GM19238 (cell line): ENCODE data around the gene PTPN5.

Experiments used
- DNase-seq: peaks from one replicate; pipeline ENCODE4 v3.0.0; 2011; ENCODE audit warnings: low spot score; ENCODE audit not compliant: insufficient read length

The PTPN5 gene

DNA sequence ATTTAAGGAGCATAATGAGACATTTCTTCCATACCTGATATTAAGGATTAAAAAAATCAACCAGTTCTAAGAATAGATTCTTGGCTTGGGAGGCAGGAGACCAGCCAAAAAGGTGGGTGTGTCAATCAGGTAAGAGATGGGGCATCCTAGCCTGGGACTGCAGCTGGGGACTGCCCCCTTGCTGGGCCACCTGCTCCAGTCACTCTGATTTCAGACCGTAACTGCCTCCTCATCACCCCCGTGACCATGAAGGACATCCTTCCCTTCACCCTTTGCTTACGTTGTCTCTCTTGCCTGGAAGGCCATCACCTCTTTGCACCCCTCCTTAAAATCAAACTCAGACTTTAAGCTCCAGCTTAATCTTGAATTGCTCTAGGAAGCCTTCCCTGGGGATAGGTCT, 17.9 kb downstream of the PTPN5 start:
- no peak for DNase-seq

DNA sequence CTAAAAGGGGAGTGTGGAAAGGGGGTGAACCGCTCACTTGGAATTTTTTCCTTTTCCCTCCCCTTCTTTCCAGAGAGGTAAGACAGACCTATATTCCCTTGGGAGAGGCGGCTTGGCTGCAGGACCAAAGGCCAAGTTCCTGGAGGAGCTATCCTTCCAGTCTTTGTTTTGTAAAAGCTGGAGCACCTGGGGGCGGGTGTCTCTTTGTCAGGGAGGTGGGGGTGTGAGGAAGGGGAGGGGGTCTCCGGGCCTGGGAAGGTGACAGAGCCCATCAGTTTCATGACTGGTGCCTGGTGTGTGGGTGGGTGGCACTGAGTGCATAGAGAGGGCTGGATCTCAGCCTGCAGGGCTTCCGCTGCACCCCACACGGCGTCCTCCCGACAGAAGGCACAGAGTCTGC, 18.5 kb downstream of the PTPN5 start:
- DNase-seq: no peak

DNA sequence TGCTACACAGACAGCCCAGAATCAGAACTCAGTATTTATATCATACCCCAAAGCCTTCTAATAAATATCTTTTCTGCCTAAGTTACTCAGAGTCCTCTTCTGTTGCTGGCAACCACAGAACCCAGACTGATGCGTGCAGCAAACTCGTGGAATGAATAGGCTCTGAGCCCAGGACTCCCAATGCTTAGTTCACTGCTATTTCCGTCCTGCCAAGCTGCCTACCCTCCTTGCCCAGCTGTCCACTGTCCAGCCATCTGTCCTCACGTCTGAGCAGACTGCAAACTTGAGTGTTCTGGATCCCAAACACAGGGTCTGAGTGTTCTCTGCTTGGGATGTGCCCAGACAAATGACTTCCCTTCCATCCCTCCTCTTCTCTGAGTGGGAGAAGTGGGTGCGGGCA, 19.4 kb downstream of the PTPN5 start:
- DNase-seq: no peak

DNA sequence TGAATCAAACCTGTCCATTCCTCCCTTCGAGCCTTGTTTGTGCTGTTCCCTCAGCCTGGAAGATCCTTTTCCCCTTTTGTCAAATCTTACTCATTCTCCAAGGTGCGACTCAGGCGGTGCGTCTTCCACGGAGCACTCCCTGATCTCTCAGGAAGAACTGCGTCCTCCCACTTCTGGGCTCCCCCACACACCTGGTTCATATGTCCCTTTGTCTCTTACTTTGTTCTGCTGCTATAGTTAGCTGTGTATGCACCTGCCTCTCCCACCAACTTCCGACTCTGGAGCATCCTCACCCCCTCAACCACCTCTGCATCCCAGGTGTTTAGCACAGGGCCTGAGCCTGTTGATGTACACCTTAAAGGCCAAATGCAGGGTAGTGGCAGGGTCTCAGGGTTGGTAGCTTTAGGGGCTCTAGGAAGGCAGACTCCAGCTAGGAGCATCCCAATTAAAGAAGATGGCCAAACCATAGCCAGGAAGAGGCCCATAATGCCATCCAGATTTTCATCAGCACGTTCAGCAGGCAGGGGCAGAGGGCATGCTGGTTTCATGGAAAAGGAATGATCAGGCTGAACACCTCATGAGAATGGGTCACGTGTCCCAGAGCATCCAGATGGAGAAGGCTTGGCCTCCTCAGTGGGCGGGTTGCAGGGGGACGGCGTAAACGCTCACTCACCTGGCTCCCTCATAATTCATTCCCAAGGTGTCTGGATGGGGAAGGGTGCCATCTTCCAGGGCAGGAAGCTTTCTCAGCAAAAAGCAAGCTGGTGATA, 20.1 kb downstream of the PTPN5 start:
- DNase-seq: no peak

DNA sequence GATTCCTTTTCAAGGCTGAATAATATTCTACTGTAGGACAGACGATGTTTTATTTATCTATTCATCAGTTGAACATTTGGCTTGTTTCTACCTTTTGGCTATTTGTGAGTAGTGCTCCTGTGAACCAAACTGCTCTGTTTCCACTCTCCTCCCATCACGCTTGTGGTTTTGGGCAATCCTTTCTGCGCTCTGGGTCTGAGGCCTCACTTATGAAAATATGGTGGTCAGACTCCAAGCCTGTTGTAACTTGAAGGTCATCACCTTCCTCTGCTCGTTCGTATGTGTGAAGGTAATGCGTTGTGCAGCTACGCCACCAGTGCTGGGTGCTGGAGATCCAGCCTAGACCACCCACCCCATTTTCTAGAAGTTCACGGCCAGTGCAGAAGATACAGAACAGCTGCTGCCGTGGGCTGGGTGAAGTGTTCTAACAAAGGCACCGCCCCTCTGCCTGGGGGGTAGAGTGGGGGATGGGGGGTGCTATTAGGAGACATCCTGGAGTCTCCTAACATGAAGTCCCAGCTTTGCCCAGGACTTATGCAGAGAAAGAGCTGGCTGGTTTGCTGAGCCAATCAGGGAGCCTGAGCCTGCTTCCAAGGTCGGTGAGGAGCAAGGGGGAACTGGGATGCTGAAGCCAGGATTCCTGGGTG, 21.0 kb downstream of the PTPN5 start:
- DNase-seq: no peak

DNA sequence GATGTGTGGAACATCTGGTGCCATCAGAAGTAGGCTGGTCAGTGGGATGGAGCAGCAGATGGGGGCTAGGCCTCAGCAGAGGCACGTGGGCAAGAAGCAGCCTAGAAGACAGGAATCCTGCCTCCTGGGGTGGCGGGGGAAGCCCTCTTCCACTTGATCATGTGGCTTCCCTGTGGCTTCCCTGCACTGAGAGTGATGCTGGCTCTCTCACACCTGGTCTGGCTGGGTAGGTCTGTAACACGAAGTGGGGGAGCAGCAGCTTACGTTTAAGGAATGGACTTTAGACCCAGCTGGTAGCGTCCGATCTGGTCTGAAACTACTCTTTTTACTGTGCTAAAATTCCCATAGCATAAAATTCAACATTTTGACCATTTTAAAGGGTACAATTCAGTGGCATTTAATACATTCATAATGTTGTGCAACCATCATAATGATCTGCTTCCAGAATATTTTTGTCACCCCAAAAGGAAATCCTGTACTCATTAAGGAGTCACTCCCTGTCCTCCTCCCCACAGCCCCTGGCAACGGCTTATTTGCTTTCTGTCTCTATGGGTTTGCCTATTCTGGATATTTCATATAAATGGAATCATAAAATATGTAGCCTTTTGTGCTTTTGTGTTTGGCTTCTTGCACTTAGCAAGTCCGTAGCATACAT, 21.7 kb downstream of the PTPN5 start:
- peak; percentile 34 for DNase-seq

DNA sequence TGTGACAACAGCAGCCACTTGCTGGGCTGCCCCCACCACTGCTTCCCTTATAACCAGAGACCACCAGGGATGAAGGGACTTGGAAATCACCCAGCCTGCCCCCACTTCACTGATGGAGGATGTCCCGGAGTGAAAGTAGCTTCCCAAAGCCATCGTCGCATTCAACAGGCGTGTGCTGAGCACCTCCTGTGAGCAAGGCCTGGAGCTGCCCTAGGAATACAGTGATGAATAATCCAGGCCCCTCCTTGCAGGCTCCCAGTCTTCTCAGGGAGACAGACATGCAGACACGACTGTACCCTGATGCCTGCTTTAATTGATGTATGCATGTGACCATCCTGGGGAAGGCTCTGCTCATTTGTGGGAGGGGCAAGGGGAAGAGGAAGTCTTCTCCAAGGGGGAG, 22.6 kb downstream of the PTPN5 start:
- no peak for DNase-seq

DNA sequence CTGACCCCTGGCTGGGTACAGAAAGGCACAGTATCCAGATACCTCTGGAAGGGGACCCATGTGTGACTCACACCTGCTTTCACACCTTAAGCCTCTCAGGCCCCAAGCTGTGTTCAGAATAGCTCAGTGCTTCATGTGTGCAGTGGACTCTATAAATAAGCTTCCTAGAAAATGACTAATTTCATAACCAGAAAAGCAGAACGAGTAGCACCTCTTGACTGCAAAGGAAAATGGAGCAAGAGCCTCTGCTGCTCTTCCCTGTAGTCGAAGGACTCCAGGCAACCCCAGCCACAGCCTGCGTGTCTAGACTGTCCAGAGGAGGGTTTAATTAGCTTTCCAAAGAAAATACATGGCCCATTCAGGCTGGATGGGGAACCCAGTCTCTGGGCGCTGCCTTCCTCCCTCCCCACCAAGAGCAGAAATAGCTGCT, 23.1 kb downstream of the PTPN5 start:
- peak; percentile 49 for DNase-seq

DNA sequence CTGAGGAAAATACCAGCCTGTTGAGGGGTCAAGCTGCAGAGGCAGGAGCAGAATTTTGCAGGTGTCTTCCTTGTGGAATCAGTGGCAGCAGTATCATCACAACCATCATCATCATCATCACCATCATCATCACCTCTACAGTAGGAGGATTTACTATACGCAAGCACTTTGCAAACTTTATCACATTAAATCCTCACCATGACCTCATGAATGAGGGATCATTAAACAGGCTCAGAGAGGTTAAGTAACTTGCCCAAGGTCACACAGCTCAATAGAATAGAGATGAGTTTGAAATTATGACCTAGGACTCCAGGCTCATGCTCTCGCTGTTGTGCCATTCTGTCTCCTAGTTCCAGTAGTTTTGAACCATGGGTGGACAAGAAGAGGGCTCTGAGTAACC, 25.6 kb downstream of the PTPN5 start:
- no peak for DNase-seq

DNA sequence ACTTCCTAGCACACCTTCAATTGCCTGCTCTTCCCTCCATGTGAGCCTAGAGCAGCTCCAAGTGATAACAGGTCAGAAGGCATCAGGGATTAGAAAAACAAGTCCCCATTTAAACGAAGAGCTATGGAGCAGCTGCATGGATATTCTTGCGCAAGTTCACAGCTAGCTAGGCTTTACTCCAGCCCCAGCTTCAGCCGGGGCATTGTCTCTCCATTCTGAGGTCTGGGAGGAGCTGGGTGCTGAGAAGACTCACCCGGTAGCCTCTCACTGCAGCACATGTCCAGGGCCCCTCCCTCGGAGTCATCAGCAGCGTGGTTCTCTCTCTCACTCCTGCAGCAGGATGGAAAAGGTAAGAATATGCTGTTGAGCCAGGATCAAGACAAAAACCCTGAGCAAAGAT, 26.0 kb downstream of the PTPN5 start:
- DNase-seq: no peak

DNA sequence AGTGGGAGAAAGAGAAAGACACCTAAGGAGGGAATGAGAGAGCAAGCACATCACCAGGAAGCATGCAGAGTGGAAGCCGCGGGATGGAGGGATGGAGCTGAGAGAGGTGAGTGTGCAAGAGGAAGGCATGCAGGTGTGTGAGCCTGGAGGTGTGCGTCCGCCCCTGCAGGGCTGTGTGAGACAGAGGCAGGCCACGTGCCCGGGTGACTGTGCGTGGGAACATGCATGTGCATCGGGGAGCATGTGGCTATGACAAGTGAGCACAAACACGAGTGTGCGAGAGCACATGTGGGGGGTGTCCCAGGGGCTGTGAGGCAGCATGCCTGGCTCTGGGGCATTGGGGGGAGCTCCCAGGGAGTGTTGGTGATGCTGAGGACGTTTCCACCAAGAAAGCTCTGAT, 29.9 kb downstream of the PTPN5 start:
- no peak for DNase-seq

DNA sequence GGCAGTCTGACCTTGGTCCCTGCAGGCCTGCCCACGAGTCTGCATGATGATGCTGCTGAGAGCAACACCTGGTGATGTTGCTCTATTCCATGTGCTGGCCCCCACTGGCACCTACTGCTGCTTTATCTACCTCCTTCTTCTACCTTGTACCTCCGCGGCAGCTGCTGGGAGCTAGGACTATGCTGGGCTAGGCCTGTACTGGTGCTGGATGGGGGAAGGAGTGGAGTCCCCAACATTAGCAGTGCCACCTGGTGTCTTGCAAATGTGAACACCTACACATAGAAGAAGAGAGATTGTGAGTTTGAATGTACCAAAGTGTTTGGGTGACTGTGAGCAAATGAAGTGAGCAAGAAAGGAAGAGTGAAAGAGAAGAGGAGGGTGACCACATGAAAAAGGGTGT, 30.5 kb downstream of the PTPN5 start:
- no peak for DNase-seq

DNA sequence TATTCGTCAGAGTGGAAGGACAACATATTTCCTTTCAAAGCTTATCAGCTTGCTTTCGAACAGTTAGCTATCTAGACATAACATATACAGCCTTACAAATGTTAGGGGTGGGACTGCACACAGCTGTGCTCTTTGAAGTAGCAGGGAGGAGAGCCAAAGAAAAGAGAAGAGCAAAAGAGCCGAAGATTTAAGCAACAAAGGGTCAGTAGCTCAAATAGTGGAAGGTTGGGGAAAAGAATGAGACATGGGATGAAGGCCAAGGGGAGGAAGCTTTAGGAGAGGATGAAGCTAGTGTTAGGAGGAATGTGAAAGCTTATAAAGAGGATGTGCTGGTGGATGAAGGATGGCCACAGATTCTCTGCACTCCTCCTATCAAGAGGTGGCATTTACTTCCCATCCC, 33.8 kb downstream of the PTPN5 start:
- no peak for DNase-seq

DNA sequence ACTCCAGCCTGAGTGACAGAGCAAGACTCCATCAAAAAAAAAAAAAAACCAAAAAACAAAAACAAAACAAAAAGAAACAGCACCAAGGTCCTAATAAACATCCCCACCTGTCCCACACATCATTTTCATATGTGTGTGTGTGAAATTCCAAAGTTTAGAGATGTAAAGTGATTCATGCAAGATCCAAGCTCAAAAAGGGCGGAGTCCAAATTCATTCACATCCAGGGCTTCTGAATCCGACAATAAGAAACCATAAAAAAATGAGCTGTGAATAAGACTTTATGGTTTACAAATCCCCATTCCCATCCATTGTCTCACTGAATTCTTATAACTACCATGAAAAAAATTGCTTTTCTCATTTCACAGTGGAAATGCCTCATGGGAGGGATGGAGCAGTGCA, 34.7 kb downstream of the PTPN5 start:
- no peak for DNase-seq

DNA sequence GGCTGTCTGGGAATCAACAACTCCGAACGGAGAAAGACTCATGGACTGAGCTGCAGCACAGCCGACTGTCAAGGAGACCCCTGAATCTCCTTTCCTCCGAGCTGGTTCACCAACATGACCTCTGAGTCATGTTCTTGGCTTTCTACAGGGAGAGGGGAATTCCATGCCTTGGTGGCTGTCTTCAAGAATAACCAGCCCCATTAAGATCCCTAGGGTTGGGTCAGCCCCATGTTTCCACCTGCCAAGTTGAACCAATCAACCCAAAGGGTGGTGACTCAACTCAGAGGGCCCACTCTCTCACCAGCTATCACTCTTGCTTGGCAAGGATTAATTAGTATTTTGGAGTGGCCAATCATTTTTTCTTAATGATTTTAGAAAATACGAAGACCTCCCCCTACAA, 37.3 kb downstream of the PTPN5 start:
- DNase-seq: no peak

DNA sequence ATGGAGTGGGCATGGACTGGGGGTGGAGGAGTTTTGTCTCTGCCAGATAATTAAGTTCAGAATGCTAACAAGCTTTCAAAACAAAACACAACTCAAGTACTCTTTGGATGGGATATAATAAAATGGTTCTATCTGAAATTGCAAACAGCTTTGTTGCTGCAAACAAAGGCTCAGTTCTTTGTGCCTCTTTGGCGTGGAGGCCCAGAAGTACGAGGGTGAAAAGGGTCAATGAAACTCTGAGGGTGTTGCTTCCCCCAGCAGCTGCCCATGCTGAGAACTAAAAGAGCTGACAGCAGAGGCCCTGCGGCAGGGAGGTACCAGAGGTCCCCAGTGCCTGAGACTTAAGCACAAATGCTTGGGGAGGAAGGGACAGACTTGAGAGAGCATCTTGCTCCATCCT, 39.1 kb downstream of the PTPN5 start:
- DNase-seq: no peak

DNA sequence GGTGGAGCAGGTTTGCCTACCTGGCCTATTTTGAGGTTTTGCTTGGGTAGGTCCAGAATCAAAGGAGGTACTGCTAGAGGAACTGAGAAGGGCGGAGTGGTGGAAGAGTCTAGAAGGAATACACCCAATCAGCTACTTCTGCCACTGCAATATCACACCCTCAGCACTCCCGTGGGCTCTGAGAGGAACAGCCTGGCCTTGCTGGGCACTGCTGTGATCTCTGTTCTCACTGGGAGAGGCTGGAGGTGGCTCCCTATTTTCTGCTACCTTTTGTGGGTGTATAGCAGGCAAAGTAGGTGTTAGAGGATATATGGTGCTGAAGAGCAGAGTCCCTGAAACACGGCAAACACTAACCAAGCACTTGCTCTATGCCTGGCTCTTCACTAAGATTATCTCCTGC, 40.7 kb downstream of the PTPN5 start:
- no peak for DNase-seq

DNA sequence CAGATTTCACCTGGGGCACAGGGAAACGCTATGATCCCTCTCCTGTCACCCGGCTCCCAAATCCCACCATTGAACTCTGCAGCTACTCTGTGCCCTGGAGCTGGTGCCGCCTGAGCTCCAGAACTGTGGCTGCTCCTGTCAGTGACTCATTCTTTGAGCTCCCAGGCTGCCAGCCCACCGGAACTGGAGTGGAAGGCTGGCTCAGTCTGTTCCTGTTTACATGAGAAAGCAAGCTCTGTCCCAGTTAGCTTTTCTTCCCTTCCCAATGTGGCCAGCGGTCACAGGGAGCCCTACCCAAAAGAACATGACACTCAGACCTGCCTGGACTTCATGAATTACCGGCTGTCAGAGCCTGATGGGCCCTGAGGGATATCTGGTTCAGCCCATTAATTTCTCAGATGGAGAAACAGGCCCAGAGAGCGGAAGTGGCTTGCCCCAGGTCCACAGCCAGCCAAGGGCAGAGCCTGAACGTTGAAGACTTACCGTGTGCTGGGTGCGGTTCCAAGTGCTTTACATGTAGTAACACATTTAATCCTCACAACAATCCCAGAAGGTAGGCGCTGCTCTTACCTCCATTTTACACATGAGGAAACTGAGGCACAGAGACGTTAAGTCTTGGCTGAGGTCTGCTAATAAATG, 41.8 kb downstream of the PTPN5 start:
- DNase-seq: no peak

DNA sequence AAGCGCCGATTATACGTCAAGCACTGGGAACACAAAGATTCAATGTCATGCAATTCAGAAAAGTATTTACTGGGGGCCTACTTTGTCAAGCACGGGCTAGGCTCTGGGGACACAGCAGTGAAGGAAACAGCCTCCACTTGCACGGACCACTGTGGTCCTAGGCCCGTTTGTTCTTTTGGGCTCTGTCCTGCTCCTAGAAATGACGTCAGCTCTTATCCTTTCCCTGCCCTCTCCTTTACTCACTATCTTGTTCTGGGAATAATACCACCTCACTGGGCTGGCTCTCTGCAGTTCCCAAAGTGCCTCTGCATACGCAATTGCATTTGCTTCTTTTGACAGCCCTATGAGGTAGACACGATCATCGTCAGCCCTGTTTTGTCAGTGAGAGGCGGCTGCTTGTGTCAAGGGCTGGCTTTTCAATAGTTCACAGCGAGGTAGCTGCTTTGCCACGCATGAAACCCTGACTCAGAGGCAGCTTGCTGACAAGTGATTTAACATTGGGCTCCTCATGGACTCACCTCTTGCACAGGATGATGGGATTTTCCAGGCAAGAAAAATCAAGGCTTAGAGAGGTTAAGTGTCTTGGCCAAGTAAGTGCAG, 42.7 kb downstream of the PTPN5 start:
- DNase-seq: no peak

DNA sequence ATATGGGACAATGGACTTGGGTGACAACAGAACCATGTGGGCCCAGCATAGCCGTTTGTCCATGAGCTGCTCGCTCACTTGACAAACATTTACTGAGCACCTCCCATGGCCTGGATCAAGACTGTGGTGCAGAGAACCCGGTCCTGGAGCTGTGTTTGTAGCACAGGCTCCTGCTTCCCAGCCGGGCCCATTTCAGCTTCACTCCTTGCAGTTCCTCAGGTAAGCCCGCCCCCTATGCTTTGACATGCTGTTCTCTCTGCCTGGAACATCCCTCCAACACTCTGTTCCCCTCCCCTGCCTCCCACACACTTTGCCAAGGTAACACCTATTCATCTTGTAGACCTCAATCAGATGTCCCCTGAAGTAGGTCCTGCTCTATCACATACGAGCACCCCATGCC, 46.3 kb downstream of the PTPN5 start:
- no peak for DNase-seq

DNA sequence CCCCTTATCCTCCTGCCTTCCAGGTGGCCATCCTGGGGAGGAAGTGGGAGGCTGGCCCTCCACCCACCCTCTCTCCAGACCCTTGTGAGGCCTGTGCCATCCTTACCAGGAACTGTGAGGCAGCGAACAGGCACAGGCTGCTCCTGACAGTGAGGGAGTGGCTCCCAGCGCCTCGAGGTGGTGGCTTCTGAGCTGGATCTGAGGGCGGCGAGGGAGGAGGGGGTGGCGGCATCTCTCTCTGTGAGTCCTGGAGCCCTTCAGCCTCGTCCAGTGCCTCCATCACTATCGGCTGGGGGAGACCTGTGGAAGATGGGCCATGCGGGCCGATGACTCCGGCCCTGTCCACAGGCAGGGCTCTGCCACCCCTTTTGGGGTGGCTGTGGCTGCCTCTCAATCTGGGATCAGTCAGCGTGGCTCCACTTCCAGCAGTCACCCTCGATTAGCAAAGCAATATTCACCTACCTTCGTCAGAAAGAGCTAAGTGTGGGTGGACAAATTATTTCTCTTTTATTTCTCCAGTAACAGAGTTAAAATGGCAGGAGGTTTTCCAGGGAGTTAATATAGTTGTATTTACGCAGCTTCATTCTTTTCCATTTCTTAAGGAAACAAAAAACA, 47.6 kb downstream of the PTPN5 start:
- no peak for DNase-seq
